M059J (cell line): ENCODE data around the gene ZNF584. TPM values are rescaled to one million over a fixed set of nuclear protein-coding genes. Genes with fewer than 3 reads are reported as not detected.
A peak's percentile ranks its signal among the peaks of the same experiment; 100 is the strongest.

ENCODE experiments used
- DNase-seq: peaks from one replicate; pipeline ENCODE4 v3.0.0-alpha.2; 2012; ENCODE audit warnings: low read depth
- total RNA-seq: library from RNA; depleted of rRNA; stranded (reverse); fragments of >200 nt; shearing (Covaris generic); gene quantifications from 2 replicates; pipeline ENCODE4 v1.2.3, GENCODE V29; 2014; rRNA removed

The ZNF584 gene
- total RNA-seq, 1 experiment from 2014 or later, result 14.2 TPM

DNA sequence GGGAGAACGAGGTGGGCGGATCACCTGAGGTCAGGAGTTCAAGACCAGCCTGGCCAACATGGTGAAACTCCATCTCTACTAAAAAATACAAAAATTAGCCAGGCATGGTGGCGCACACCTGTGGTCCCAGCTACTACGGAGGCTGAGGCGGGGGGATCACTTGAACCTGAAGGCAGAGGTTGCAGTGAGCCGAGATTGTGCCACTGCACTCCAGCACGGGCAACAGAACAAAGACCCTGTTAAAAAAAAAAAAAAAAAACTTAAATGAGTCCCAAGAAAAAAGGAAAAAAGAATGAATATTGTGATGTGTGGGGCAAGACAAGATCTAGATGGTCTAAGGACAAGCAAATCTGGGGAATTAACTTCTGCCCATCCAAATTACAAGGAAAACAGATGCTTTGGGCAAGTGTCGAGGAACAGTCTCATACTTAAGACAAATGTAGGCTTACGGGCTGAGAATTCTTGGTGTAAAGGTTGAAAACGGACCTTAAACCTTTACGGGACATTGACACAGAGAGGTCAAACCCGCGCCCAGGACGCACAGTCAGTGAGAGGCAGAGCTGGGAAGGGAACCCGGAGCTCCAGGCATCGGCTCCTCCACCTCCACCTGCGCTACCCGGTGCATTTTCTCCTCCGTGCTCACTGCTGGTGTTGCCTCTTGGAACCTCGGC is 57.8 kb downstream of the ZNF584 start:
- DNase-seq, result no peak

DNA sequence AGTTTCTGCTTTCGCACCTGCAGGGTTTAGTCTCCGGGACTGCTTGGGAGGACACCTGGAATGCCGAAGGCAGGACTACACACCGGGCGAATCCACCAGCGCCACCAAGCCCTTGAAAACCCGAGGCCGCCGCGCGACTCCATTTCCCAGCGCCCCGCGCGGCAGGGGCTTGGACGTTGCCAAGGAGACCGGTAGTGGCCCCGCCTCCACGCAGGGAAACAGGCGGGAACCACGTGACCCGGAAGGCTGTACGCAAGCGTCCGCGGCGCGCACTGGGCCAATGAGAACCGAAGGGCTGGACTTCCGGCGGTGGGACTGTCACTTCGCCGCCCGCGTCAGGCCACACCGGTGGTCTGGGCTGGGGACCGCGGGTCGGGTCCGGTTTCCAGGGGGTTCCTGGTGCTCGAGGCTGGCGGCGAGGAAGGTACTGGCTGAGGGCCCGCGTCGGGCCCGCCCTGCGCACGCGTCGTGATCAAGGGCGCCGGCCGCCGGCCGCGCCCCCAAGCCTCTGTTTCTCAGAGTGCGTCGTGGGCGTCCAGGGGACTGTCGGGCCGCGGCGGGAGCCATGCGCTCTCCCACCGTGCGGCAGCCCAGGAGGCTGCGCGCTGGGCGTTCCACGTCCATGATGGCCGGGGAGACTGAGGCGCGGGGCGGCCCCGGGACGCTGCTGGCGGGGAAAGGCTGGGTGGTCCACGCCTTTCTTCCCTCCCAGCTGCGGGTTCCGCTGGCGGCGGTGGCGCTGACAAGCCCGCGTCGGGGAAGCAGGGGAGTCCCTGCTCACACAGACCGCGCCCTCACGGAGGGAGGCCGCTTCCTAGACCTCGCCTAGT is 58.5 kb downstream of the ZNF584 start, which contains the start of gene ZNF324:
ZNF324 (plus strand) TSS at position 321 of the 830 bp plus-strand sequence. CDS start 2,106 bp downstream, outside the sequence.
- DNase-seq, result peak; percentile 96

Other genes starting within 250 kb of the ZNF584 start
- gene ZNF274, start 225.6 kb upstream of the ZNF584 start, total RNA-seq, result 23.7 and 26.7 TPM in 2 replicates
- 47.3 and 65.4 TPM in 2 replicates for gene ZNF544, start 179.7 kb upstream of the ZNF584 start, total RNA-seq
- gene ZNF8, start 129.7 kb upstream of the ZNF584 start, total RNA-seq, result 3.7 and 7.1 TPM in 2 replicates
- gene ERVK3-1, start 103.3 kb upstream of the ZNF584 start, total RNA-seq, result 90.1 and 122 TPM in 2 replicates
- 2.2 and 3.6 TPM in 2 replicates for gene ZSCAN22, start 81.7 kb upstream of the ZNF584 start, total RNA-seq
- gene A1BG, start 55.2 kb upstream of the ZNF584 start, total RNA-seq, result 67.3 and 68.9 TPM in 2 replicates
- 0.54 and 1.5 TPM in 2 replicates for gene ZNF497, start 45.9 kb upstream of the ZNF584 start, total RNA-seq
- 0.34 and 3.4 TPM in 2 replicates for gene ZNF837, start 27.6 kb upstream of the ZNF584 start, total RNA-seq
- gene RPS5, start 21.4 kb upstream of the ZNF584 start, total RNA-seq, result 1,319 and 1,664 TPM in 2 replicates
- not detected in 2 replicates for gene RNF225, start 13.0 kb upstream of the ZNF584 start, total RNA-seq
- gene ZNF132, start 31.5 kb downstream of the ZNF584 start, total RNA-seq, result 4.8 and 4.9 TPM in 2 replicates
- gene ZNF324B, start 43.0 kb downstream of the ZNF584 start, total RNA-seq, result 6.6 and 16.3 TPM in 2 replicates
- 10.3 and 15.7 TPM in 2 replicates for gene ZNF324, start 58.4 kb downstream of the ZNF584 start, total RNA-seq
- 5.4 and 10.9 TPM in 2 replicates for gene ZNF446, start 67.7 kb downstream of the ZNF584 start, total RNA-seq
- gene SLC27A5, start 103.3 kb downstream of the ZNF584 start, total RNA-seq, result 4.1 and 5.2 TPM in 2 replicates
- gene ZBTB45, start 111.2 kb downstream of the ZNF584 start, total RNA-seq, result 5.8 and 9.7 TPM in 2 replicates
- 262 and 359 TPM in 2 replicates for gene TRIM28, start 135.4 kb downstream of the ZNF584 start, total RNA-seq
- gene CHMP2A, start 146.5 kb downstream of the ZNF584 start, total RNA-seq, result 136 and 147 TPM in 2 replicates
- 99.7 and 113 TPM in 2 replicates for gene UBE2M, start 150.0 kb downstream of the ZNF584 start, total RNA-seq
- gene MZF1, start 164.7 kb downstream of the ZNF584 start, total RNA-seq, result 5.9 and 10.3 TPM in 2 replicates